Epithelial cell of proximal tubule (primary cell): ENCODE results near the gene NPR2. TPM values are rescaled to one million over a fixed set of nuclear protein-coding genes. Genes with fewer than 3 reads are reported as not detected.

Experiments
- DNase-seq: peaks from one replicate; pipeline ENCODE4 v3.0.0-alpha.2; 2011; ENCODE audit warnings: low read depth
- H3K4me3 ChIP-seq: 2 replicates; pipeline ENCODE4 v1.5.1; 2011; ENCODE audit warnings: low read depth, mild to moderate bottlenecking, low read length
- CTCF ChIP-seq: conservative IDR thresholded peaks from 2 replicates; pipeline ENCODE4 v1.5.1; 2012; ENCODE audit warnings: low read depth, mild to moderate bottlenecking, low read length
- total RNA-seq: library from RNA; depleted of rRNA; stranded (reverse); fragments of >200 nt; gene quantifications from 2 replicates; pipeline ENCODE4 v1.2.3, GENCODE V29; 2015

The NPR2 gene
- total RNA-seq, 1 donor from 2014 or later, result 11.0 TPM

GRCh38 chr9:35755071-35755470 is 36.3 kb upstream of the NPR2 start:
- TF ChIP-seq CTCF, result no peak
- H3K4me3 ChIP-seq, result no peak overlapping the region
- DNase-seq, result no peak

GRCh38 chr9:35756275-35757225 is 34.8 kb upstream of the NPR2 start:
- no peak for DNase-seq
- H3K4me3 ChIP-seq, result peak overlapping the region; percentile 91
- TF ChIP-seq CTCF, result peak; percentile 74

- H3K4me3 ChIP-seq, result peak overlapping the region; percentile 91
- no peak for DNase-seq
- no peak for TF ChIP-seq CTCF
Measured at GRCh38 chr9:35757226-35757891, 34.0 kb upstream of the NPR2 start.

- no peak for TF ChIP-seq CTCF
- no peak for DNase-seq
- peak overlapping the region; percentile 91 for H3K4me3 ChIP-seq
Measured at GRCh38 chr9:35757892-35758275, 33.5 kb upstream of the NPR2 start.

GRCh38 chr9:35758475-35759050 is 32.8 kb upstream of the NPR2 start:
- DNase-seq, result no peak
- TF ChIP-seq CTCF, result no peak
- peak overlapping the region; percentile 91 for H3K4me3 ChIP-seq

- TF ChIP-seq CTCF, result no peak
- DNase-seq, result no peak
- no peak overlapping the region for H3K4me3 ChIP-seq
Measured at GRCh38 chr9:35759795-35760194, 31.6 kb upstream of the NPR2 start.
